Mesothelial cell of epicardium (in vitro differentiated cells): Measurements from ENCODE around the gene DPF3. TPM values are rescaled to one million over a fixed set of nuclear protein-coding genes. Genes with fewer than 3 reads are reported as not detected.

ENCODE experiments used
- DNase-seq, 2 experiments: peaks; one replicate each; pipeline ENCODE4 v3.0.0; 2021; ENCODE audit warnings: low spot score in 2 of 2; ENCODE audit not compliant: unreplicated experiment in 2 of 2
- H3K27ac Mint-ChIP-seq: 2 replicates; pipeline ENCODE4 v1.8.0; 2021; ENCODE audit warnings: mixed read lengths
- H3K27me3 Mint-ChIP-seq: 2 replicates; pipeline ENCODE4 v1.8.0; 2021; ENCODE audit warnings: low read depth, mixed read lengths
- H3K36me3 Mint-ChIP-seq: 2 replicates; pipeline ENCODE4 v1.8.0; 2021; ENCODE audit warnings: mixed read lengths
- H3K4me1 Mint-ChIP-seq: 2 replicates; pipeline ENCODE4 v1.8.0; 2021; ENCODE audit warnings: mixed read lengths
- H3K4me3 Mint-ChIP-seq: 2 replicates; pipeline ENCODE4 v1.8.0; 2021; ENCODE audit warnings: mild to moderate bottlenecking, moderate library complexity, mixed read lengths
- H3K9me3 Mint-ChIP-seq: 2 replicates; pipeline ENCODE4 v1.8.0; 2021; ENCODE audit warnings: mixed read lengths
- CTCF ChIP-seq: fragments of 200-600 bp; sonication (generic); IDR thresholded peaks from one replicate; pipeline ENCODE4 v1.5.0; 2021; ENCODE audit warnings: antibody characterized with exemption; ENCODE audit not compliant: unreplicated experiment
- total RNA-seq: library from RNA; stranded (reverse); gene quantifications from 3 replicates; pipeline ENCODE4 v1.2.1, GENCODE V29; 2021

The DPF3 gene
- total RNA-seq, 1 donor from 2014 or later = 1.3 TPM

- H3K36me3 Mint-ChIP-seq = no peaks in the 10 kb centered on the region
- TF ChIP-seq CTCF = no peak
- peaks cover 4% of the 10 kb centered on the region for H3K9me3 Mint-ChIP-seq
- no peak for DNase-seq
- H3K27ac Mint-ChIP-seq = no peak overlapping the region
- no peak overlapping the region for H3K4me3 Mint-ChIP-seq
- peaks cover 45% of the 10 kb centered on the region for H3K27me3 Mint-ChIP-seq
- H3K4me1 Mint-ChIP-seq = no peaks in the 10 kb centered on the region
These were observed 317.6 kb downstream of the DPF3 start for GRCh38 chr14:72576258-72576657.

GRCh38 chr14:72574715-72575114 is 319.2 kb downstream of the DPF3 start:
- H3K36me3 Mint-ChIP-seq = no peaks in the 10 kb centered on the region
- DNase-seq = no peak
- peaks cover 42% of the 10 kb centered on the region for H3K27me3 Mint-ChIP-seq
- H3K4me1 Mint-ChIP-seq = no peaks in the 10 kb centered on the region
- H3K27ac Mint-ChIP-seq = no peak overlapping the region
- H3K4me3 Mint-ChIP-seq = no peak overlapping the region
- no peak for TF ChIP-seq CTCF
- H3K9me3 Mint-ChIP-seq = peaks cover 6% of the 10 kb centered on the region

- H3K9me3 Mint-ChIP-seq = peaks cover 6% of the 10 kb centered on the region
- TF ChIP-seq CTCF = no peak
- no peaks in the 10 kb centered on the region for H3K4me1 Mint-ChIP-seq
- DNase-seq = no peak
- H3K27ac Mint-ChIP-seq = no peak overlapping the region
- H3K36me3 Mint-ChIP-seq = no peaks in the 10 kb centered on the region
- H3K27me3 Mint-ChIP-seq = peaks cover 35% of the 10 kb centered on the region
- no peak overlapping the region for H3K4me3 Mint-ChIP-seq
These were observed 320.0 kb downstream of the DPF3 start for GRCh38 chr14:72573725-72574417.

Other genes with a start within 250 kb of the DPF3 start
- gene DCAF4, start 32.4 kb upstream of the DPF3 start, total RNA-seq = 21.4 to 23.2 TPM (median 22.5 TPM) in 3 replicates
- 18.3 to 23.1 TPM (median 21.4 TPM) in 3 replicates for gene ZFYVE1, start 133.0 kb upstream of the DPF3 start, total RNA-seq
- 145 to 155 TPM (median 152 TPM) in 3 replicates for gene RBM25, start 164.4 kb upstream of the DPF3 start, total RNA-seq
- gene PSEN1, start 242.4 kb upstream of the DPF3 start, total RNA-seq = 56.6 to 60.9 TPM (median 59.9 TPM) in 3 replicates